Fibroblast of lung (primary cell): ENCODE results near the gene CTNNA2.

Experiments
- CTCF ChIP-seq, 2 donors: IDR thresholded peaks in 1 of 2; conservative IDR thresholded peaks in 1 of 2; 1 replicate in 1 of 2; 2 replicates in 1 of 2; pipeline ENCODE4 v1.5.1; 2011 to 2012; ENCODE audit warnings: low read length in 2 of 2, control low read depth in 1 of 2, inconsistent platforms in 1 of 2, low read depth in 1 of 2, mild to moderate bottlenecking in 1 of 2
- EZH2 ChIP-seq: IDR thresholded peaks from 2 replicates; pipeline ENCODE4 v1.5.1; 2012; ENCODE audit warnings: low read length, control low read depth, mild to moderate bottlenecking; ENCODE audit errors: missing control alignments

- TF ChIP-seq CTCF (conservative IDR thresholded peaks at IDR 0.05 in 1 of 2, IDR thresholded peaks at IDR 0.05 in 1 of 2; ENCODE audit: low read depth in 1 of 2, low read length in 2 of 2) (no peak), EZH2 (no peak)
Observed at GRCh38 chr2:80323610-80324009, 810.8 kb downstream of the CTNNA2 start.
